ENCODE results near the gene SERTAD2.

SERTAD2 gene

GRCh38 chr2:64635976-64636911 is 17.5 kb downstream of the SERTAD2 start:
- TF ChIP-seq CTCF (IDR thresholded peaks at IDR 0.05) = no peak

- TF ChIP-seq CTCF (IDR thresholded peaks at IDR 0.05) = no peak
Observed at GRCh38 chr2:64634345-64635267, 19.1 kb downstream of the SERTAD2 start.

GRCh38 chr2:64632835-64633819 is 20.6 kb downstream of the SERTAD2 start:
- TF ChIP-seq CTCF (IDR thresholded peaks at IDR 0.05) = no peak

- no peak for TF ChIP-seq CTCF (IDR thresholded peaks at IDR 0.05)
Observed at GRCh38 chr2:64631771-64632170, 21.9 kb downstream of the SERTAD2 start.

- no peak for TF ChIP-seq CTCF (IDR thresholded peaks at IDR 0.05)
Observed at GRCh38 chr2:64630752-64631151, 23.0 kb downstream of the SERTAD2 start.

- TF ChIP-seq CTCF (IDR thresholded peaks at IDR 0.05) = no peak
Observed at GRCh38 chr2:64629875-64630274, 23.8 kb downstream of the SERTAD2 start.

Data from LNCAP (cell line).